Activated gamma-delta T cell treated with anti-CD3 and anti-CD28 coated beads, Interleukin-2, amount 50 U/mL, for 16 hours (primary cell): ENCODE measurements around the gene CBS.
"Not testable (repeated sequence)": the region's sequence is repeated elsewhere in the genome, so short reads cannot be mapped to it uniquely, and the experiment has no call there.

ENCODE experiments used
- DNase-seq: peaks from one replicate; pipeline ENCODE4 v3.0.0-alpha.2; 2020; ENCODE audit warnings: low read depth

CBS gene

GRCh38 chr21:43075170-43076022, at the start of gene CBS:
Gene CBS (minus strand): TSS chr21:43075835. CDS start chr21:43072193, 3,642 bp downstream.
- DNase-seq = not testable (repeated sequence)

DNA sequence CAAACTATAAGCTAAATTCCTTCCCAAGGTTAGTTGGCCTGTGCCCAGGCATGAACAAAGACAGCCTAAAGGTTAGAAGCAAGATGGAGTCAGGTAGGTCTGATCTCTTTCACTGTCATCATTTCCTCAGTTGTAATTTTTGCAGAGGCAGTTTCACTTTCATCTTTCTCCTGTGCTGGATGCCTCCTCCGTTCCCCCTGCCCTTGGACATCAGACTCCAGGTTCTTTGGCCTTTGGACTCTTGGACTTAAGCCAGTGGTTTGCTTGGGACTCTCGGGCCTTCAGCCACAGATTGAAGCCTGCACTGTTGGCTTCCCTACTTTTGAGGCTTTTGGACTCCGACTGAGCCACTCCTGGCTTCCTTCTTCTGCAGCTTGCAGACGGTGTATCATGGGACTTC, 40.3 kb upstream of the CBS start:
- not testable (repeated sequence) for DNase-seq

- DNase-seq = not testable (repeated sequence)
Measured at GRCh38 chr21:43114483-43114882, 38.8 kb upstream of the CBS start.

DNA sequence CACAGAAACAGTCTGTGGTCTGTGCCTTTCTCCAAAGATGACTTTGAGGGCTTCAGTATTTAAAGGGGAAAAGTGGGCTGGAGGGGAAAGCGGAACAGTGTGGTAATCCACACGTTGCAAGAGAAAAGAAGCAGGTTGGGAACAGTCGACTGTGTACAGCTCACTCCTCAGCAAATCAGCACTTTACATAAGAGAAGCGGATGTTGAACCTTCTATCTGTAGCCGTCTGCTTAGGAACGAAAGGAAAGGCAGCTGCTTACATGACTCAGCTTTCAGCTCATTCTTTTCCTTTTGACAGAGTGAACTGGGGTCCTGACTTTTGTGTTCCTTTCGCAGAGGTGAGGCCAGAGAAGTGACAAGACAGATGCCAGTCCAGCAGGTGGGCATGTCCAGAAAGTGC, 33.4 kb upstream of the CBS start:
- DNase-seq = not testable (repeated sequence)

DNA sequence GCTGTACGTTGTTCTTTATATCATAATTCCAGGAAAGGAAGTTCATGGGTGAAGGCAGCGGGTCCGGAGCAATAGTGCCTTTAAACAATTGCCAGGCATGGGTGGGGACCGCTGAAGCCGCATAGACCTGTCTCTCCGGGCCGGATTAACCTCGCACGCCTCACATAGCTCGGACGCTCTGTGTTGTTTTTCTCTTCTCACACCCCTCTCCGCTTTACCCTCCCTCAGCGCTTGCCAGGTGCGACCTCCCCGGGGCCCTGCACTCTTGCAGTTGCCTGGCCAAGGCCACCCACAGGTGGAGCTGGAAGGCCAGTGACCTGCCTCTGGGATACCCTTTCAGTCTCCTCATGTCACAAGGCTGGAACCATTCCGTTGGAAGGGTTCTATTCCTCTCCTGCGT, 32.5 kb upstream of the CBS start:
- DNase-seq = not testable (repeated sequence)

DNA sequence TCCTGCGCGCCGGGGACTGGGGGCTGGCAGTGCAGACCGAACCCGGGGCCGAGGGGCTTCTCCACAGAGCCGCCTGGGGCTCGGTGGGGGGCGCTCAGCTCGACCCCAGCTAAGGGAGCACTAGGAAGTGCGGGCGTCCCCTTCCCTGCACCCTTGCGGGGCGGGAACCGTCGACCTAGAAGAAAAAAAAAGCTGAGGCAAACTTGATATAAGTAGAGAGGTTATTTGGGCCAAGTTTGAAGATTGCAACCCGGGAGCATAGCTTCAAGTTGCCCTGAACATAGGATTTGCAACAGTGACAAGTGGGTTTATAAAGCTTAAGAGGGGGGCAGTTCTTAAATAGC, 32.1 kb upstream of the CBS start:
- DNase-seq = not testable (repeated sequence)

- DNase-seq = not testable (repeated sequence)
Measured at GRCh38 chr21:43106965-43107793, 31.5 kb upstream of the CBS start, which contains the start of gene U2AF1. Gene U2AF1 (minus strand): TSS chr21:43107570. CDS start chr21:43107494, 76 bp downstream.

DNA sequence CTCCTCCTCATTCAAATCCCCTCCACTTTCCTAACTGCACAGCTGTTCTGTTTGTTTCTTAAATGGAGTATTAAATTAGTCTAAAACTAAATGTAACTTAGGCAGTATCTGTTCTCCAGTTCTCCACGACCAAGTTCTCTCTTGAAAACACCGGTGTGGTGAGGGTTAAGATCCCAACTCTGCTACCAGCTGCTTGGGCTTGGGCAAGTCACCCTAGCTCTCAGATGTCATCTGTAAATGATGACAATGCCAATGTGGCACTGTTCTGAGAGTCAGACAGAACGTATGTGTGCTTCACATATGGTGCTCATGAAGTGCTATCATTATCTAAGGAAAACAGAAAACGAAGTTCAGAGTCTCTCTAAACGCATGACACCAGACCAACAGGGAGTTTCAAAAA, 29.0 kb upstream of the CBS start:
- DNase-seq = not testable (repeated sequence)

- not testable (repeated sequence) for DNase-seq
Measured at GRCh38 chr21:43102281-43102680, 26.6 kb upstream of the CBS start.

DNA sequence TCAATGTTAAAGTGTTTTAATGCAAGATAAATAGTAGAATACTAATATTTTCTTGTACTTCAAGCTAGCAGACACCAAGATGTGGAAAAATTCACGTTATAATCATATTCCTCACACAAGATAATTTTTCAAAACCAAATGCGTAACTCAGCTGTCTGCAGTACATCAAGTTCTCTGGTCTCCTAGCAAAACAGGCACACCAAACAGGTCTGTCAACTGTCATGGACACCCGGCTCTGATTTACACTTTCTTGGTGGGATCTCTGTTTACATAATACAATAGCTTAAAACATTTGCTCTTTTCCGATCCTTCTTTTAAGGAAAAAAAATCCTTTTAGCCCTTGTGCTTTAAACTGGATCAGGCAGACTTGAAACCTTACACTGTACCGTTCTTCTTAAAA, 26.0 kb upstream of the CBS start:
- DNase-seq = not testable (repeated sequence)

GRCh38 chr21:43101000-43101399, 25.4 kb upstream of the CBS start:
- not testable (repeated sequence) for DNase-seq

- not testable (repeated sequence) for DNase-seq
Measured at GRCh38 chr21:43091979-43092614, 16.5 kb upstream of the CBS start.

DNA sequence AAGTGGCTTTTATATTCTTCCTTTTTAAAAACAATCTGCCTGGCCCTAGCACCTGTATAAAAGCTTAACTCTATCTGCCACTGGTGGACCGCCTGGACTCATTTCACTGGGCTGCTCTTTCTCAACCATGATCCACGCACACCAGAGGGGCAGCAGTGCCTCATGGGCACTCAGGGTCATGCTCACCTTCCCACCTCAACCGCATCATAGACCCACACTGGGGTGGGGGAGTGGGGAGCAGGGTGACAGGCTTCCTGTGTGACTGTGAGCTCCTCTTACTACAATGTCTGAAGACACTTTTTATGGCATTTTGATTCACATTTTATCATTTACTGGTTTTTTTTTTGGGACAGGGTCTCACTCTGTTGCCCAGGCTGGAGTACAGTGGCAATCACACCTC, 15.3 kb upstream of the CBS start:
- DNase-seq = not testable (repeated sequence)

DNA sequence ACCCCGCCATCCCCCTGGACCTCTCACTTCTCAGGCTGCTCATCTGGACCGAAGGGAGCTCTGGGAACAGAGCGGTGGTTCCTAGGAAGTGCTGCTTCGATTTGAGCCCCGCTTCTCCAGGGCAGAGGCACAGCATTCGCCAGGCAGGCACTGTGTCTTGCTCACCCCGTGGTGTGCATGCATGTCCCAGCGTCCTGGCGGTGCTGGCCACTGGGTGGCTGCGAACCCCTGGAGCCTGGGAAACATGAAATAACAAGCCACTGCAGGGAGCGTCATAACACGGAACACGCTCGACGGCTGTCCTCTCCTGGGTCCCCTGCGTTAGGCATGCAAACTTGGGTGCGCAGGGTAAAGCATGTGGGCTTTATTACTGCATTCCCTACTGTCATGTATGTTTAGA, 13.8 kb upstream of the CBS start:
- not testable (repeated sequence) for DNase-seq

DNA sequence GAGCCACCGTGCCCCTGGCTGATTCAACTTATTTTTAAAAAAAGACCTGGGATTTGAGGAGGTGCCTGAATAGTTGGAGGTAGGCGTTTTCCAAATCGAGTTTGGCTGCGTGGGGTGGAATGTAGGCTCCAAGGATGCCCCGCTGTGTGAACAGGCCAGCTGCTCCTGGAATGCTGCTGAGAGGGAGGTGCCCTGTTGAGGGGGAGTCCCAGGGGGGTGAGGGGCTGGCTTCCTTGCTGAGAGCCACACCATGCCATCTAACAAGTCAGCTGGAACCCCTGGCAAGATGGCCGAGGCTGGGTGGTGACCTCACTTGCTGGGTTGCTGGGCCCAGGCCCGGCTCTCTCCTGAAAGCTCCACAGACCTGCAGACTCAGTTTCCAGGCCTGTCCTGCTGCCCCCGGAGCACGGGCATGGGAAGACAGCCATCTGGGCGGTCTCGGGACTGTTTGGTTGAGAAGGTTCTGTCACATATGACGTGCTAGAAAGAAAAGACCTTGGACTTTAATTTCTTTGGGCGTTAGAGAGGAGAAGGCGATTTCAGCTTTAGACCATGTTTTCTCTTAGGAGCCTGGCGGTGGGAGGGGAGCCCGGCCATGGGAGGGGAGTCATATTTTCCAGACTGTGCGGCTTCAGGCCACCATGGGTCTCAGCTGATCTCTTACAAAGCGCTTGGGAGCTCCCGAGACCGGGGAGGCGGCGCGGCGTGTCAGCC, 7.1 kb upstream of the CBS start:
- DNase-seq = not testable (repeated sequence)

- not testable (repeated sequence) for DNase-seq
Measured at GRCh38 chr21:43076643-43077042, 1.0 kb upstream of the CBS start.

- not testable (repeated sequence) for DNase-seq
Measured at GRCh38 chr21:43076023-43076637, 495 bp upstream of the CBS start.

DNA sequence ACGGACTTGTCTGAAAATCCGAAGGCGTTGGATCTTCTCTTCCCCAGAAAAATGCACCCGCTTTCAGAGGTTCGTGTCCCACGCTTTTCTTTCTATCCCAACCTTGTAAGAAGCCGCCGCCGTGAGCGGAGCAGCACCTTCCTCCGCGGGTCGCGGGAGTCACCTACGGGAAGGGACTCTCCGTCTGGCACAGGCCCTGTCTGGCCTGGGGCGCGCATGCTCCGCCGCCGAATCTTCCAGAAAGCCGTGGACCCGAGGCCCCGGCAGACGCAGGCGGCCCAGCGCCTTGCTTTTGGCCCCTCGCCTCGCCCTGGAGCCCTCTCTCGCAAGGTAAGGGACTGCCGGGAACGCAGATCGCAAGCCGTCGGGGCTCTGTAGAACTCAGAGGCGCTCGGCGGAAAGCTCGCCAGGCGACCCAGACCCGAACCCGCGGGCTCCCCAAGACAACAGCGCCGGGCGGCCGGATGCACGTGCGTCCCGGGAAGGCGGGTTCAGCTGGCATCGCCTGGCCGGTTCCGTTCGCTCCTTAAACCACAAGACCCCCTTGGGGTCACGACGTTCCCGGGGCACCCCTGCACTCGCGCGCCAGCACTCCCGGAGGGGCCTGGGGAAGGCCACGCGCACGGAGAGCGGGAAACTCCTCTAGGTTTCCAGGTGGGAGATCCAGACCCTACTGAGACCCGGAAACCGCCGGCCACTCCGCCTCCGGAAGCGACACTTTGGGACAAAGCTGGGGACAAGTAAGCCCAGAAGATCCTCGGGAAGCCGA, 1.1 kb downstream of the CBS start:
- DNase-seq = not testable (repeated sequence)

- DNase-seq = not testable (repeated sequence)
Measured at GRCh38 chr21:43072742-43073141, 2.9 kb downstream of the CBS start.

DNA sequence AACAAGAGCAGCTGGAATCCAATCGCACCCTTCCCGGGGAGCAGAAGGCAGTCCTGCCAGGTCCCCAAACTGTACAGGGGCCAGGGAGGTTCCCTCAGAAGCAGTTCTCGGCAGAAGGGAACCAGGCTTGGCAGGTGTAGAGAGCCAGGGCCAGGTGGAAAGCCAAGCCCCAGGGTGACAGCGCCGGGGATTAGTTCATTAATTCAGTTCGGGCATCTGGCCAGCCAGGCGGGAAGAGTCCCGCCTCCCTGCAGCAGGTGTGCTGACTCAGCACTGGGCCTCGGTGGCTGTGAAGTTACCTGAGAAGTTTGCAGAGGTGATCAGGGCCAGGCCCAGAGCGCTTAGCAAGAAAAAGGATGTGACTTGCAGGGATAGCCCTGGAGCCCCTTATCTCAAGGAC, 6.0 kb downstream of the CBS start:
- not testable (repeated sequence) for DNase-seq
